IPS-15b (cell line): ENCODE data around the gene ACKR3.

Source experiments
- H3K27me3 ChIP-seq: one replicate; pipeline ENCODE4 v1.6.1; 2013; ENCODE audit warnings: low read length; ENCODE audit not compliant: control insufficient read depth, insufficient read depth
- H3K36me3 ChIP-seq: one replicate; pipeline ENCODE4 v1.6.1; 2013; ENCODE audit warnings: low read length; ENCODE audit not compliant: control insufficient read depth, insufficient read depth
- H3K4me1 ChIP-seq: one replicate; pipeline ENCODE4 v1.6.1; 2013; ENCODE audit warnings: mild to moderate bottlenecking, low read length; ENCODE audit not compliant: control insufficient read depth, insufficient read depth
- H3K4me3 ChIP-seq: one replicate; pipeline ENCODE4 v1.5.1; 2013; ENCODE audit warnings: low read depth, low read length
- H3K9ac ChIP-seq: one replicate; pipeline ENCODE4 v1.6.1; 2013; ENCODE audit warnings: low read depth, mild to moderate bottlenecking, low read length
- H3K9me3 ChIP-seq: one replicate; pipeline ENCODE4 v1.6.1; 2013; ENCODE audit warnings: mild to moderate bottlenecking, low read length; ENCODE audit not compliant: control insufficient read depth, insufficient read depth

Gene ACKR3

GRCh38 chr2:236593956-236594355 is 24.3 kb downstream of the ACKR3 start:
- H3K4me3 ChIP-seq: no peak overlapping the region
- no peaks in the 10 kb centered on the region for H3K27me3 ChIP-seq
- no peak overlapping the region for H3K9ac ChIP-seq
- no peaks in the 10 kb centered on the region for H3K4me1 ChIP-seq
- no peaks in the 10 kb centered on the region for H3K36me3 ChIP-seq
- no peaks in the 10 kb centered on the region for H3K9me3 ChIP-seq

GRCh38 chr2:236597629-236598028 is 28.0 kb downstream of the ACKR3 start:
- H3K9me3 ChIP-seq: no peaks in the 10 kb centered on the region
- no peaks in the 10 kb centered on the region for H3K27me3 ChIP-seq
- H3K4me1 ChIP-seq: no peaks in the 10 kb centered on the region
- no peak overlapping the region for H3K9ac ChIP-seq
- H3K4me3 ChIP-seq: no peak overlapping the region
- no peaks in the 10 kb centered on the region for H3K36me3 ChIP-seq

- no peak overlapping the region for H3K9ac ChIP-seq
- no peaks in the 10 kb centered on the region for H3K9me3 ChIP-seq
- no peaks in the 10 kb centered on the region for H3K27me3 ChIP-seq
- H3K4me3 ChIP-seq: no peak overlapping the region
- H3K36me3 ChIP-seq: no peaks in the 10 kb centered on the region
- H3K4me1 ChIP-seq: no peaks in the 10 kb centered on the region
These were observed 29.4 kb downstream of the ACKR3 start for GRCh38 chr2:236599059-236599458.

GRCh38 chr2:236600158-236600557 is 30.5 kb downstream of the ACKR3 start:
- no peak overlapping the region for H3K9ac ChIP-seq
- H3K9me3 ChIP-seq: no peaks in the 10 kb centered on the region
- H3K4me1 ChIP-seq: no peaks in the 10 kb centered on the region
- no peaks in the 10 kb centered on the region for H3K27me3 ChIP-seq
- no peaks in the 10 kb centered on the region for H3K36me3 ChIP-seq
- H3K4me3 ChIP-seq: no peak overlapping the region

DNA sequence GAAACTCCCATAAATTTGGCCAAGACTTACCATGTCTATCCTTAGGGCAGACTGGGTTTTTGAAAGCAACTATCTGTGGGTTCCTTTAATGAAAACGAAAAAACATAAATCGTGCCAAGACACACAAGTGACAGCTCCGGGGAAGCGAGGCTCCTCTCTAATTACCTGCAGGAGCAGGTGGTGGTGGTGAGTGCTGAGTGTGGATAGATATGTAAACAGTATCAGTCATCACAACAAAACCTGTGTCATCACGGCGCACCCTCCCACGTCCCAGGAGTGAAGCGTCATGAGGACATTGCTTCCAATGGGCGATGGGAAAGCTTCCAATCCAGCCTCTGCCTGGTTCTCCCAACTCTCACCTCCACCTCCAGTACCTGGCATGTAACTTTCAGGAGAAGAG is 31.3 kb downstream of the ACKR3 start:
- Histone ChIP-seq H3K4me3 (no peak overlapping the region), H3K27me3 (no peaks in the 10 kb centered on the region), H3K4me1 (no peaks in the 10 kb centered on the region), H3K9me3 (no peaks in the 10 kb centered on the region), H3K9ac (no peak overlapping the region), H3K36me3 (no peaks in the 10 kb centered on the region)

- H3K4me3 ChIP-seq: no peak overlapping the region
- no peaks in the 10 kb centered on the region for H3K36me3 ChIP-seq
- no peaks in the 10 kb centered on the region for H3K4me1 ChIP-seq
- no peaks in the 10 kb centered on the region for H3K27me3 ChIP-seq
- H3K9me3 ChIP-seq: no peaks in the 10 kb centered on the region
- no peak overlapping the region for H3K9ac ChIP-seq
These were observed 31.9 kb downstream of the ACKR3 start for GRCh38 chr2:236601316-236602202.

- Histone ChIP-seq H3K27me3 (no peaks in the 10 kb centered on the region), H3K36me3 (no peaks in the 10 kb centered on the region), H3K4me3 (no peak overlapping the region), H3K9me3 (no peaks in the 10 kb centered on the region), H3K9ac (no peak overlapping the region), H3K4me1 (no peaks in the 10 kb centered on the region)
These were observed 33.1 kb downstream of the ACKR3 start for GRCh38 chr2:236602678-236603077.

- no peaks in the 10 kb centered on the region for H3K9me3 ChIP-seq
- H3K36me3 ChIP-seq: no peaks in the 10 kb centered on the region
- no peaks in the 10 kb centered on the region for H3K27me3 ChIP-seq
- no peak overlapping the region for H3K9ac ChIP-seq
- H3K4me1 ChIP-seq: no peaks in the 10 kb centered on the region
- H3K4me3 ChIP-seq: no peak overlapping the region
These were observed 33.9 kb downstream of the ACKR3 start for GRCh38 chr2:236603361-236604015.

GRCh38 chr2:236604575-236605344 is 35.1 kb downstream of the ACKR3 start:
- Histone ChIP-seq H3K4me3 (no peak overlapping the region), H3K36me3 (no peaks in the 10 kb centered on the region), H3K9ac (no peak overlapping the region), H3K4me1 (no peaks in the 10 kb centered on the region), H3K9me3 (no peaks in the 10 kb centered on the region), H3K27me3 (no peaks in the 10 kb centered on the region)

DNA sequence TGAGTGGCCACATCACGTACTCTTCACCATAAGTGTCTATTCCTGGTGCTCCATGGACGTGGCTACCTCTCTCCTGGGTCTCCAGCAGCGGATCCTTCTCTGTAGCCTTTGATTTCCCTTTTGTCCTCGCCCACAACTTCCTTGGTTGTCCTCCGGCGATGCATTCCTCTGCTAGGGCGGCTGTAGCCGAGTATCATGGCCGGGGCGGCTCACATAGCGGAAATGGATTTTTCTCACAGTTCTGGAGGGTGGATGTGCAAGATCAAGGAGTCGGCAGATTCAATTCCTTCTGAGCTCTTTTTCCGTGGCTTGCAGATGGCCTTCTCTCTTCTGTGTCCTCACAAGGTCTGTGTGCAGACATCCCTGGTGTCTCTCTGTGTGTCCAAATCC is 35.7 kb downstream of the ACKR3 start:
- H3K9ac ChIP-seq: no peak overlapping the region
- H3K36me3 ChIP-seq: no peaks in the 10 kb centered on the region

DNA sequence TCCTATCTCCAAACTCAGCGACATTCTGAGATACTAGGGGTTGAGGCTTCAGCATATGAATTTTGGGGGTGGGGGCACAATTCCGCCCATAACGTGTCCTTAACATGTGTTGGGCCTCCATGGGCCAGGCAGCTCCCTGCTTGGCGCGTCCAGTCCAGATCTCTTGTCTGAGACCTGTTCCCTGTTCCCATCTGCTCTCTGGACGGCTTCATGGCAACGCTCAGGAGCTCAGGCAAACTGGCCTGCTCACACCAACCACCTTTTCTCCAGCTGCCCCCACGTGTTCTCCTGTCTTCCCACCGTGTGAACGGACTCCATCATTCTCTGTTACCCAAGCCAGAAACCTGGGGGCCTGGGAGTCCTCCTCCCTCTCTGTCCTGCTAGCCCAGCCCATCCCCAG is 36.4 kb downstream of the ACKR3 start:
- Histone ChIP-seq H3K27me3 (no peaks in the 10 kb centered on the region), H3K9me3 (no peaks in the 10 kb centered on the region), H3K36me3 (no peaks in the 10 kb centered on the region), H3K9ac (no peak overlapping the region), H3K4me3 (no peak overlapping the region), H3K4me1 (no peaks in the 10 kb centered on the region)

More for the DNA sequence above, 35.7 kb downstream of the ACKR3 start:
- no peaks in the 10 kb centered on the region for H3K4me1 ChIP-seq
- no peaks in the 10 kb centered on the region for H3K9me3 ChIP-seq
- no peak overlapping the region for H3K4me3 ChIP-seq
- H3K27me3 ChIP-seq: no peaks in the 10 kb centered on the region
